ENCODE results near the gene CCM2L.
A peak's percentile ranks its signal among the peaks of the same experiment; 100 is the strongest.

The CCM2L gene

DNA sequence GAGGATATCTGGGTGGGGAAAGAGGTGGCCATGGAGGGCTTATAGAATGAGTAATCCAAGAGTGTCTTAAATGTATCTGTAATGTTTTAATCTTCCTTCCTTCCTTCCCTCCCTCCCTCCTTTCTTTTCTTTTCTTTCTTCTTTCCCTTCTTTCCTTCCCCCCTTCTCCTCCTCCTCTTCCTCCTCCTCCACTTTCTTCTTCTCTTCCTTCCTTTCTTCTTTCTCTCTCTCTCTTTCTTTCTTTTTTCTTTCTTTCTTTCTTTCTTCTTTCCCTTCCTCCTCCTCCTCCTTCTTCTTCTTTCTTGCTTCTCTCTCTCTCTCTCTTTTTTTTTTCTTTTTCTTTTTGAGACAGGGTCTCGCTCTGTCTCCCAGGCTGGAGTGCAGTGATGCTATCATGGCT is 49.0 kb downstream of the CCM2L start:
- DNase-seq (ENCODE audit: low read depth), result no peak

DNA sequence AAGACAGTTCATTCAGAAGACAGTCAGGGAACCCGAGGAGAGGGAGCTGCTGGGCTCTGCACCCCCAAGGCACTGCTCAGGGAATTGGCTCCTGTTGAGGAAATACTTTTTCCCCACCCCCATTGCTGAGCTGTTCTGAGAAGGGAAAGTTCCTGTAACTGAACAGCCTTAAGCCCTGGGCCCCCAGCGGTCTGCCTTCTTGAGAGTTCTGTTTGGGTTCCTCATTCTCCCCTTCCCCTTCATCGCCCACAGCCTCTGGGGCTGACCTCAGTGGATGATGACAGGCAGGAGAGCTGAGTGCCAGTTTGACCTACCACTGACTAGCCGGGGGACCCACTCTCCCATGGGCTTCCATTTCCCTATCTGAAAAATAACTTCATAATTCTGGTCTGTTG is 52.5 kb downstream of the CCM2L start:
- DNase-seq (ENCODE audit: low read depth), result no peak

DNA sequence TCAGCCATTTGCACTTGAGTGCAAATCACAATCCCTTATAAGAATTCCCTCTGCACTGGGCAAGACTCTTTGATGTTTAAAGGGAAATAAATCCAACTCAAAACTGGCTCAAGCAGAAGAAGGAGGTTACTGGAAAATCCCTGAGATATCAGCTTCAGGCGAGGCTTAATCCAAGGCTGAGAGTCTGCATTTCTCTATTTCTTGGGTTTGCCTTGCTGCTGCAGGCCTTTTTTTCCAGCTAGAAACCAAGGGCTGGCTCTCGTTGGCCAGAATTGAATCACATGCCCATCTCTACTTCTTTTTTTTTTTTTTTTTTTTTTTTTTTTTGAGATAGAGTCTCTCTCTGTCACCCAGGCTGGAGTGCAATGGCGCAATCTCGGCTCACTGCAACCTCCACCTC is 53.5 kb downstream of the CCM2L start:
- DNase-seq (ENCODE audit: low read depth), result no peak

DNA sequence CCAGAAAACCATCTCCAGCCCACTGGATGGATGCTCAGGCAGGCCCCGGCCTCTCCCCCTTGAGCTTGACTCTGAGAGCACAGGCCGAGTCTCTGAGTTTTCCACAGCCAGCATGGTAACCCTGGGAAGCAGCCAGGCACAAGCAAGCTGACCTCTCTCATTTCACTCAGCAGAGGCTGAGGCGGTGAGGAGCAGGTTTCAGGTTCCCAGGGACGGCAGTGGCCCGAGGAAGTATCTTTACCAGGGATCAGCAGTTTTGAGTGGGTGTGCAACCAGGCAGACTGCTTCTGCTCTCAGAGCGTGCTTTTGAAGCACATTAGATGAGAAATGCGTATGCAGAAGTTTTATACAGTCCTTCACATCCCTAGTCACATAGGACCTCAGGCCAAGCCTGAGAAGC is 54.4 kb downstream of the CCM2L start:
- no peak for DNase-seq (ENCODE audit: low read depth)

DNA sequence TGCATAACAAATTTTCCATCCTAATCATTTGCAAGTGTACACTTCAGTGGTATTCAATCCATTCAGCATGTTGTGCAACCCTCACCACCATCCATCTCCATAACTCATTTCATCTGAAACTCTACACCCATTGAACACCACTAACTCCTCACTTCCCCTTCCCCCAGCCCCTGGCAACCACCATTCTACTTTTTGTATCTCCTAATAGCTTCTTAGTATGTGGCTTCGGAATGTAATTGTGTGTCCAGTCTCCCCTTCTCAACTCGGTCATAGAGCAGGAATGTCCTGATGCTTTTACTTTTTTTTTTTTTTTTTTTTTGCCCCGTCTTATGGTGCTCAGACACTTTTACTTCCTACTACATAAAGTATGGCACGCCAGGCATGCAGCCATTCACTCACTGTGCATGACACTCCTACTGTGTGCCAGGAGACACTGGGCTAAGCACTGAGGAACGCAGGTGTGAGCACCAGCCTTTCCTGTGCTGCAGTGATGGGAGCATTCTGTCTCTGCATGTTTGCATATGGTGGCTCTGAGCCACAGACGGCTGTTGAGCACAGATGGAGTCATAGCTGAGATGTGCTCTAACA is 57.1 kb downstream of the CCM2L start:
- peak; percentile 55 for DNase-seq (ENCODE audit: low read depth)

DNA sequence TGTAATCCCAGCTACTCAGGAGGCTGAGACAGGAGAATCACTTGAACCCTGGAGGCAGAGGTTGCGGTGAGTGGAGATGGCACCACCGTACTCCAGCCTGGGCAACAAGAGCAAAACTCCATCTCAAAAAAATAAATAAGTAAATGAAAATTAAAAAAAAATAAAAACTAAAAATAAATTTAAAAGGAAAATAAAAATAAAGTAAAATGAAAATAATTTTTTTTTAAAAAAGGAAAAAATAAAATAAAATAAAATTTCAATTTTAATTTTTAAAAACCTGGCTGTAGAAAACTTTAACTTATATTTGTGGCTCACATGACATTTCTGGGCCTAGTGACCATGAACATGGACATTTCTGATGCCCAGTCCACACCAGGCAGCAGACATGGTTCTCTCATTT is 57.9 kb downstream of the CCM2L start:
- DNase-seq (ENCODE audit: low read depth), result no peak

DNA sequence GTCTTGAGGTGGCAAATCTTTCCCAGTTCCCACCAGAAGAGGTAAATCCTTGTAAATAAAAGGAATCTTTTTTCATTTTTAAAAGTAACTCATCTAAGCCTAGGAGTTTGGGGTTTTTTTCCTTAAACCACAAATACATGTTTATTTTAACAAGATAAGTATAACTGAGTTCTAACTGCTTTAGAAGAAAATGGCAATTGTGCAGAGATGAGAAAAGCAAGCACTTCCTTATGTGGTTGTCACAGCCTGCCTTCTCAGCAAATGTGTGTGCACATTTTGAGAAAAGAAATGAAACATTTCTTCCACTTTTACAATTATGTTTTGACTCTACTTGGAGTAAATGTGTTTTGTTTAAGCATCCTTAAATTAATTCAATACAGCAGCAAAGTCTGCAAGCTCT is 59.5 kb downstream of the CCM2L start:
- DNase-seq (ENCODE audit: low read depth), result no peak

DNA sequence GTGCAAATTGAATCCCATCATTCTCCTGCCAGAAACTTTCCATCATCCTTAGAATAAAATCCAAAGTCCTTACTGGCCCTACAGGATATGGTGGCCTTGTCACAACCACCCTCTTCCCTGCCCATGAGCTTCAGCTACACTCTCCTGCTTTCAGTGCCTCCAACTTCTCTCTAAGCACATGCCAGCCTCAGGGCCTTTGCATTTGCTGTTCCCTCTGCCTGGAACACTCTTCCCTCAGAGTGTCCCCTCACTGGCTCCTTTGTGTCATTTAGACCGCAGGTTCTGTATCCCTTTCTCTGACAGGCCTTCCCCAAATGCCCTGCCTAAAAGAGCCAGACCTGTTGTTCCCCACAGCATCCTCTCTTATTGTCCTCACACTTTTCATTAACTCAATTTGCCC is 60.0 kb downstream of the CCM2L start:
- DNase-seq (ENCODE audit: low read depth), result no peak

DNA sequence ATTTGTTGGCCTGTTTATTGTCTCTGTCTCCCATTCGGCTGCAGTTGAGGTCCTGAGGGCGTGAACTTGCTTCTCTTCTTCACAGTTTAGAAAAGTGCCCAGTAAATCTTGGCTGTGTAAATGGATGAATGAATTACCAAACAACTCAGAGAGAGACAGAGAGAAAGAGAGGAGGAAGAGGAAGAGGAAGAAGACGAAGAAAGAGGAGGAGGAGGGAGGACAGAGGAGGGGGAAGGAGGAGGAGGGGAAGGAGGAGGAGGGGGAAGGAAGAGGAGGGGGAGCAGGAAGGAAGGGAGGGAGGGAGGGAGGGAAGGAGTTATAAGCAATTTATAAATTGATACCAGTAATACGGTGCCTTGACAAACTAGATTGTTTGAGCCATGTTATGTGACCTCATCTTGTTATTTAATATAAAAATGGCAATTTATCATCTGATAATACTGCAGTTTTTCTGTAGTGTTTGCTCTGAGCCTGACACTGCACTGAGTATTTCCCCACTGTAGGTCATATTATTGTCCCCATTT is 60.5 kb downstream of the CCM2L start:
- no peak for DNase-seq (ENCODE audit: low read depth)

DNA sequence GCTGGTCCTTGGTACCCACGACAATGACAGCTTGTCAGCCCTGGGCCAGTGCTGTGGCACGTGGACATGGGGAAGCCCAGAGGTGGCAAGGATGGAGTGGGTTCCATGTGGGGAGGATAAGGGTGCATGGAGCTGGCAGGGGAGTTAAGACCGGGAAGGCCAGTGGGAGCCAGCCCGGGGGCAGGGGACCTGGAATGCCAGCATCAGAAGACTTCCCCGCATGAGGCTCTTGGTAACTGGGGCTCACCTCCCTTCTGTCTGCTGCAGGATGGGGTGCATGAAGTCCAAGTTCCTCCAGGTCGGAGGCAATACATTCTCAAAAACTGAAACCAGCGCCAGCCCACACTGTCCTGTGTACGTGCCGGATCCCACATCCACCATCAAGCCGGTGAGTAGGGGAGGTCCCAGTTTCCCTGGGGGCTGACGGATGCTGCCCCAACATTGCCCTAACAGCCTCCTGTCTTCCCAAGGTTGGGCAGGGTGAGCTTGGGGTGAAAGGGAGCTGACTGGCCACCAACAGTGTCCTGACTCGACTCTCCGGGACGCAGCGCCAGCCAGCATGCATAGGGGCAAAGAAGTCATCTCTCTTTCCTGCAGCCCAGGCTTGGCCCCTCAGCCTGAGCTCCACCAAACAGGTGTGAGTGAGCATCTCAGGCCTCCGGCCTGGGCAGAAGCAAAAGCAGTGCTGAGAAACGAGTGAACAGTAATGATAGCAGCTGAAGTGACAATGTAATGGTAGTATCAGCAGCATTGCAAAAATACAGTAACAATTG is 61.3 kb downstream of the CCM2L start:
- no peak for DNase-seq (ENCODE audit: low read depth)

DNA sequence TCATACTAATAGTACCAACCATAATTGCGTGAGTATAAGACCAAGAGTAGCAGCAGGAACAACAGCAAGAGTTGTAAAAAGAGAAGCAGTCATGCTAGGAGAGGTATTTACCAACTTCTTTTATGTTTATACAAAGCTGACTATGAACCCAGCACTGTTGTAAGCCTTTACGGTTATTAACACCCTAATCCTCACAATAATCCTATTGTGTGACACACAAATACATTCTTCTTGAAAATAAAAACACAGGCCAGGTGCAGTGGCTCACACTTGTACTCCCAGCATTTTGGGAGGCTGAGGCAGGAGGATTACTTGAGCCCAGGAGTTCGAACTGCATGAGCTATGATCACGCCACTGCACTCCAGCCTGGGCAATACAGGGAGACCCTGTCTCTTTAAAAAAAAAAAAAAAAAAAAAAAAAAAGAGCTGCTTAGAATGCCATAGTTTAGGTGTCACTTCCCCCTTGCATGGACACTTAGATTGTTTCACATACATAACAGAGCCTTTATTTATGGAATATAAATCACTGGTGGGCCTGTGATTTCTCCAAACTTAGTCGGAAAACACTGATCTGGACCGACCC is 62.0 kb downstream of the CCM2L start:
- DNase-seq (ENCODE audit: low read depth), result no peak

DNA sequence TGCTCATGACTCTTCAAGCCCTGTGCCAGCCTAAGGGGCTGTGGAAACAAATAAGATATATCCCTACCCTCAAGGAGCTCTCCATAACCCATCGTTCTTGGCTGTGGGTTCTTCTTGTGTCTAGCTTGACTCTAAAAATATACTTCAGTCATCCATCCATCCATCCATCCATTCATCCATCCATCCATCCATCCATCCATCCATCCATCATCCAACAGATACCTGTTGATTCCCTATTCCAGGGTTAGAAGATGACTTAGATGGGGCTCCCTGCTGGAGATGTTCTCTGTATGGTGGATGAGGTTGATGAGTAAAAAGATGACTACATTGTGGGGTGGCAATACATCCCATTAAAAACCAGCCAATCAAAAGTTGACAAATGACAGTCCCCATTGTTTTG is 65.3 kb downstream of the CCM2L start:
- no peak for DNase-seq (ENCODE audit: low read depth)

DNA sequence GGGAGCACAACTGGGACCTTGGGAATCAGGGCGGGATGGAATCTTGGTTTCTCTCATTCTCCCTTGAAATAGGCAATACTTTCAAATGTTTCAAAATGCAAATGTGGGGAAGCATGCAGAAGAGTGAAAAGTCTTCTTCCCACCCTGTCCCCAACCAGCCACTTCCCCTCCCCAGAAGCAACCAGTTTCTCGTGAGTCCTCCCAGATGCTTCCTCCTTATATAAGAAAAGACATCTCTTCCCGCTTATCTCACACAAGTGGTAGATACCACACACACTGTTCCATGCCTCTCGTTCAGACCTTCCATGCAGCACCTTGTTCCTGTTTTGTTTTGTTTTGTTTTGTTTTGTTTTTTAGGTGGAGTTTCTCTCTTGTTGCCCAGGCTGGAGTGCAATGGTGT is 67.0 kb downstream of the CCM2L start:
- no peak for DNase-seq (ENCODE audit: low read depth)

DNA sequence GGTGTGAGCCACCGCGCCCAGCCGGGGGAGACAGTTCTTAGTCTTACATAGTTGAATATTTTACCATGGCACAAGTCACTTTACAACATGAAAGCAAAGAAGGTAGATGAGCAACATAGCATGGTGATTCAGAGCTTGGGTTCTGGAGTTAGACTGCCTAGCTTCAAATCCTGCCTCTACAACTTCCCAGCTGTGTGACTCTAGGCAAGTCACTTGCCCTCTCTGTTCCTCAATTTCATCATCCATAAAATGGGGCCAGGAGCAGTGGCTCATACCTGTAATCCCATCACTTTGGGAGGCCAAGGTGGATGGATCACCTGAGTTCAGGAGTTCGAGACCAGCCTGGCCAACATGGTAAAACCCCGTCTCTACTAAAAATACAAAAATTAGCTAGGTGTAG is 68.1 kb downstream of the CCM2L start:
- DNase-seq (ENCODE audit: low read depth), result no peak

DNA sequence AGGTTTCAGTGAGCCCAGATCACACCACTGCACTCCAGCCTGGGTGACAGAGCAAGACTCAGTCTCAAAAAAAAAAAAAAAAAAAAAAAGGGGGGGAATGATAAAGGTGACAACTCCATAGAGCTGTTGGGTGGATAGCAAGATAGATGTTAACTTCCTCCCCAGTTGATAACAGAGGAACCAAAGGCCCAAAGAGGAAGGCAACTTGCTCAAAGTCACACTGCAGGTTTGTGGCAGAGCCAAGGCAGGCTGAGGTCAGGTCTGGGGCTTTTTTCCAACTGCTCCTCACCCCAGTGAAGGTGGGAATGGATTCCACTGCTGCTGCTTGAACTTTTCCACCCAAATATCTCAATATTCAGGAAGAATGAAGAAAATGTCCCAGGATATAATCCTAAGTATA is 68.6 kb downstream of the CCM2L start:
- DNase-seq (ENCODE audit: low read depth), result no peak

DNA sequence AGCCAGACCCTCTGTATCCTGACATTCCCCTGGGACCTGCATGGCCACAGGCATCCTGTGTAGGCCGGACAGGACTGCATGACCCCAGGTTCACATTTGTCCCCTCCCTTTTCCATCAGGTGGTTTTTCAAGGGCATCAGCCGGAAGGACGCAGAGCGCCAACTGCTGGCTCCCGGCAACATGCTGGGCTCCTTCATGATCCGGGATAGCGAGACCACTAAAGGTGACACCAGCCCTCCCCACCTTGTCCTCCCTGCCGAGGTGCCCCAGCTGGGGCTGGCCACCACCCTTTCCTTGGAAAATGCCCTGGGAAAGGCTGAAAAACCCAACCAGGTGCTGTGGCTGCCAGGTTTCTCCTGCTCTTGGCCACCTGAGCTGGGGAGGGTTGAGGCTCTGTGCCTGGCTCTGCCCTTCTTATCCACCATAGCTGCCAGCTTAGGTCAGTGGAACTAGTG is 69.4 kb downstream of the CCM2L start:
- DNase-seq (ENCODE audit: low read depth), result no peak

DNA sequence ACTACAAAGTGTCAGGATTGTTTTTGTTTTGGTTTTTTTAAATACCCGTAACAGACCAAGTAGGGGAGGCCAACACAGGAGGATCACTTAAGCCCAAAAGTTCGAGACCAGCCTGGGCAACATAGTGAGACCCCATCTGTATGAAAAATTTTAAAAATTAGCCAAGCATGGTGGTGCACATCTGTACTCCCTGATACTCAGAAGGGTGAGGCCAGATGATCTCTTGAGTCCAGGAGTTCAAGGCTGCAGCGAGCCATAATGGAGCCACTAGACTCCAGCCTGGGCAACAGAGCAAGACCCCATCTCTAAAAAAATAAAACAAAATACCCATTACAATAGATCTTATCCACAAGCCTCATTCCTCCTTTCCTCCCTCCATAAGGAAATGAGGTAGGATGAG is 70.5 kb downstream of the CCM2L start:
- no peak for DNase-seq (ENCODE audit: low read depth)
